Mucosa of rectum (tissue), 2 donors: ENCODE measurements around the gene SGMS1.

ENCODE experiments used
- H3K27ac ChIP-seq, 2 donors: one replicate each; pipeline ENCODE4 v1.7.0; 2013; ENCODE audit warnings: inconsistent platforms in 2 of 2, low read depth in 2 of 2, low read length in 2 of 2
- H3K27me3 ChIP-seq, 2 donors: one replicate each; pipeline ENCODE4 v1.7.0; 2013; ENCODE audit warnings: low read length in 2 of 2; ENCODE audit not compliant: control insufficient read depth in 2 of 2, insufficient read depth in 2 of 2
- H3K36me3 ChIP-seq, 2 donors: one replicate each; pipeline ENCODE4 v1.7.0; 2013; ENCODE audit warnings: low read length in 2 of 2; ENCODE audit not compliant: control insufficient read depth in 2 of 2, insufficient read depth in 2 of 2
- H3K4me1 ChIP-seq, 2 donors: one replicate each; pipeline ENCODE4 v1.7.0; 2013; ENCODE audit warnings: low read length in 2 of 2, mild to moderate bottlenecking in 1 of 2; ENCODE audit not compliant: control insufficient read depth in 2 of 2, insufficient read depth in 2 of 2
- H3K4me3 ChIP-seq, 2 donors: one replicate each; pipeline ENCODE4 v1.7.0; 2013; ENCODE audit warnings: low read length in 2 of 2
- H3K9ac ChIP-seq, 2 donors: one replicate each; pipeline ENCODE4 v1.7.0; 2013; ENCODE audit warnings: low read length in 2 of 2, low read depth in 1 of 2, mild to moderate bottlenecking in 1 of 2
- H3K9me3 ChIP-seq, 2 donors: one replicate each; pipeline ENCODE4 v1.7.0; 2013; ENCODE audit warnings: low read length in 2 of 2; ENCODE audit not compliant: control insufficient read depth in 2 of 2
- donor health status: healthy.
- donor health status: Normal muscosa, but diverticular disease.

Gene SGMS1

GRCh38 chr10:50387007-50387731, 236.6 kb downstream of the SGMS1 start:
- Histone ChIP-seq H3K27me3 (no peaks in the 10 kb centered on the region), H3K27ac (no peak overlapping the region), H3K4me3 (no peak overlapping the region), H3K4me1 (no peaks in the 10 kb centered on the region), H3K9ac (no peak overlapping the region), H3K36me3 (no peaks in the 10 kb centered on the region), H3K9me3 (no peaks in the 10 kb centered on the region)

- no peak overlapping the region for H3K27ac ChIP-seq
- no peaks in the 10 kb centered on the region for H3K36me3 ChIP-seq
- H3K9me3 ChIP-seq = no peaks in the 10 kb centered on the region
- no peak overlapping the region for H3K9ac ChIP-seq
- H3K4me3 ChIP-seq = no peak overlapping the region
- no peaks in the 10 kb centered on the region for H3K4me1 ChIP-seq
- H3K27me3 ChIP-seq = no peaks in the 10 kb centered on the region
These were observed 238.1 kb downstream of the SGMS1 start for GRCh38 chr10:50385624-50386023.

- H3K27me3 ChIP-seq = no peaks in the 10 kb centered on the region
- no peaks in the 10 kb centered on the region for H3K36me3 ChIP-seq
- no peak overlapping the region for H3K4me3 ChIP-seq
- H3K9me3 ChIP-seq = no peaks in the 10 kb centered on the region
- H3K4me1 ChIP-seq = no peaks in the 10 kb centered on the region
- H3K9ac ChIP-seq = no peak overlapping the region
- no peak overlapping the region for H3K27ac ChIP-seq
These were observed 238.9 kb downstream of the SGMS1 start for GRCh38 chr10:50384898-50385297.

- Histone ChIP-seq H3K9ac (no peak overlapping the region), H3K9me3 (no peaks in the 10 kb centered on the region), H3K27me3 (no peaks in the 10 kb centered on the region), H3K36me3 (no peaks in the 10 kb centered on the region), H3K4me1 (no peaks in the 10 kb centered on the region), H3K4me3 (no peak overlapping the region), H3K27ac (no peak overlapping the region)
These were observed 239.5 kb downstream of the SGMS1 start for GRCh38 chr10:50384238-50384637.

- Histone ChIP-seq H3K9ac (no peak overlapping the region), H3K27ac (peak overlapping the region in 1 of 2 donors; percentile 16), H3K27me3 (no peaks in the 10 kb centered on the region), H3K36me3 (no peaks in the 10 kb centered on the region), H3K9me3 (no peaks in the 10 kb centered on the region), H3K4me3 (no peak overlapping the region), H3K4me1 (no peaks in the 10 kb centered on the region)
These were observed 241.2 kb downstream of the SGMS1 start for GRCh38 chr10:50382576-50383023.

- H3K27ac ChIP-seq = no peak overlapping the region
- no peak overlapping the region for H3K9ac ChIP-seq
- H3K4me1 ChIP-seq = no peaks in the 10 kb centered on the region
These were observed 242.1 kb downstream of the SGMS1 start for GRCh38 chr10:50381642-50382041.

GRCh38 chr10:50379616-50380015, 244.1 kb downstream of the SGMS1 start:
- no peak overlapping the region for H3K9ac ChIP-seq
- no peak overlapping the region for H3K27ac ChIP-seq
- no peaks in the 10 kb centered on the region for H3K36me3 ChIP-seq
- no peak overlapping the region for H3K4me3 ChIP-seq
- H3K9me3 ChIP-seq = no peaks in the 10 kb centered on the region
- H3K4me1 ChIP-seq = no peaks in the 10 kb centered on the region
- no peaks in the 10 kb centered on the region for H3K27me3 ChIP-seq

More at GRCh38 chr10:50381642-50382041, 242.1 kb downstream of the SGMS1 start:
- H3K27me3 ChIP-seq = no peaks in the 10 kb centered on the region
- no peaks in the 10 kb centered on the region for H3K36me3 ChIP-seq
- no peak overlapping the region for H3K4me3 ChIP-seq
- no peaks in the 10 kb centered on the region for H3K9me3 ChIP-seq

GRCh38 chr10:50375745-50376144, 248.0 kb downstream of the SGMS1 start:
- no peaks in the 10 kb centered on the region for H3K4me1 ChIP-seq
- H3K9ac ChIP-seq = no peak overlapping the region
- H3K27me3 ChIP-seq = no peaks in the 10 kb centered on the region
- H3K9me3 ChIP-seq = no peaks in the 10 kb centered on the region
- no peak overlapping the region for H3K27ac ChIP-seq
- H3K36me3 ChIP-seq = no peaks in the 10 kb centered on the region
- H3K4me3 ChIP-seq = no peak overlapping the region

GRCh38 chr10:50375051-50375452, 248.7 kb downstream of the SGMS1 start:
- no peaks in the 10 kb centered on the region for H3K27me3 ChIP-seq
- H3K4me1 ChIP-seq = no peaks in the 10 kb centered on the region
- no peak overlapping the region for H3K4me3 ChIP-seq
- no peaks in the 10 kb centered on the region for H3K9me3 ChIP-seq
- H3K9ac ChIP-seq = no peak overlapping the region
- H3K27ac ChIP-seq = no peak overlapping the region
- no peaks in the 10 kb centered on the region for H3K36me3 ChIP-seq

- Histone ChIP-seq H3K9me3 (no peaks in the 10 kb centered on the region), H3K27ac (no peak overlapping the region), H3K9ac (no peak overlapping the region), H3K4me1 (no peaks in the 10 kb centered on the region), H3K27me3 (no peaks in the 10 kb centered on the region), H3K4me3 (no peak overlapping the region), H3K36me3 (no peaks in the 10 kb centered on the region)
These were observed 249.8 kb downstream of the SGMS1 start for GRCh38 chr10:50373821-50374501.
